ENCODE data around the gene ICA1. TPM values are rescaled to one million over a fixed set of nuclear protein-coding genes. Genes with fewer than 3 reads are reported as not detected.

The ICA1 gene
- total and polyA plus RNA-seq, 2 of the 4 experiments (the other 2 are of a cell fraction), result not detected

DNA sequence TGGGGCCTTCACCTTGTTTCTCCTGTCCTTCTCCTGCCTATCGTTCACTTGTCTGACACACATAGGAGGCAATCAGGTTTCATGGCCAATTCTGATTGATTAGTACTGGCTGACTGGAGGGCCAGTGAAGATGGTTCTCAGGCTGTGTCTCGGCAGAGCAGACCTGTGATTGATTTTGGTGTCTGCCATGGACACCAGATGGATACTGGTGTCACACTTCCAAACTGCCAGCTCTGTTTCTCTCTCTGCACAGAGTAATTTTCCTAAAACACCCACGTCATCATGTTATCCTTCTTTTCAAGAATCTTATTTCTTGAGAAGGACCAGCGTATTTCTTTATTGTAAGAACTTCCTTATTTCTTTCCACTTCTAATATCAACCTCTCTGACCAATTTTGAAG, 117.1 kb downstream of the ICA1 start:
- Histone ChIP-seq H3K4me3 (ENCODE audit: insufficient read depth, low read depth, low read length) (no peak overlapping the region), H3K9me3 (ENCODE audit: control insufficient read depth, insufficient read depth, low read length) (no peaks in the 10 kb centered on the region), H3K9ac (ENCODE audit: low read depth, low read length) (no peak overlapping the region), H3K79me1 (ENCODE audit: low read depth in 1 of 2, low read length in 2 of 2) (no peaks in the 10 kb centered on the region), H3K4me1 (ENCODE audit: control insufficient read depth, insufficient read depth, low read length) (no peaks in the 10 kb centered on the region), H4K5ac (ENCODE audit: low read depth, low read length) (no peak overlapping the region), H4K8ac (ENCODE audit: low read depth in 2 of 2, low read length in 2 of 2) (no peak overlapping the region), H2AFZ (replicated peaks; ENCODE audit: low read length, poor library complexity) (no peak overlapping the region), H3K4ac (ENCODE audit: low read depth, low read length) (no peak overlapping the region), H2AK5ac (ENCODE audit: low read depth, low read length) (no peak overlapping the region), H3K18ac (ENCODE audit: low read depth, low read length) (no peak overlapping the region), H3K27me3 (ENCODE audit: control insufficient read depth, insufficient read depth, low read length) (no peaks in the 10 kb centered on the region; the same call in 1 of the 2 replicates), H3K27ac (ENCODE audit: insufficient read depth, low read length) (no peak overlapping the region), H3K9me1 (ENCODE audit: insufficient read depth, low read length) (no peaks in the 10 kb centered on the region), H2BK20ac (ENCODE audit: low read depth, low read length) (no peak overlapping the region), H2BK15ac (ENCODE audit: low read depth, low read length) (no peak overlapping the region), H2AK9ac (replicated peaks; ENCODE audit: low read depth, low read length, poor library complexity) (no peak overlapping the region), H4K91ac (ENCODE audit: insufficient read depth, low read depth, low read length) (no peak overlapping the region), H3K4me2 (ENCODE audit: low read depth, low read length) (no peak overlapping the region), H3K36me3 (ENCODE audit: control insufficient read depth, insufficient read depth, low read length) (no peaks in the 10 kb centered on the region), H3K56ac (ENCODE audit: extremely low read depth, insufficient read depth, low read length) (no peak overlapping the region), H3K23ac (ENCODE audit: low read depth, low read length) (no peak overlapping the region), H4K20me1 (ENCODE audit: insufficient read depth, low read length) (no peaks in the 10 kb centered on the region), H3K14ac (replicated peaks; ENCODE audit: low read depth, low read length) (no peak overlapping the region), H2BK120ac (ENCODE audit: low read depth, low read length) (no peak overlapping the region), H2BK5ac (ENCODE audit: low read depth, low read length, poor library complexity, severe bottlenecking) (no peak overlapping the region)
- intact Hi-C loops (cut with micrococcal nuclease), result no loop called here
- ATAC-seq (ENCODE audit: low read depth) (no peak), DNase-seq (no peak)
- 71% methylated on average over 1 of the region's 4 CpGs; no CpG with 5 or more reads in 1 of the 2 experiments for WGBS, 2 experiments (ENCODE audit: extremely low coverage in 2 of 2, insufficient read length in 1 of 2)
- dilution Hi-C loops (cut with HindIII; ENCODE audit: low sequenced_read_pairs, unreplicated experiment), result no loop called here
- no TSS peak for BruUV-seq (replicated peaks)
- POLR2A ChIA-PET (ENCODE audit: unreplicated experiment), result no interaction called here
- TF ChIP-seq, protein P1, sequence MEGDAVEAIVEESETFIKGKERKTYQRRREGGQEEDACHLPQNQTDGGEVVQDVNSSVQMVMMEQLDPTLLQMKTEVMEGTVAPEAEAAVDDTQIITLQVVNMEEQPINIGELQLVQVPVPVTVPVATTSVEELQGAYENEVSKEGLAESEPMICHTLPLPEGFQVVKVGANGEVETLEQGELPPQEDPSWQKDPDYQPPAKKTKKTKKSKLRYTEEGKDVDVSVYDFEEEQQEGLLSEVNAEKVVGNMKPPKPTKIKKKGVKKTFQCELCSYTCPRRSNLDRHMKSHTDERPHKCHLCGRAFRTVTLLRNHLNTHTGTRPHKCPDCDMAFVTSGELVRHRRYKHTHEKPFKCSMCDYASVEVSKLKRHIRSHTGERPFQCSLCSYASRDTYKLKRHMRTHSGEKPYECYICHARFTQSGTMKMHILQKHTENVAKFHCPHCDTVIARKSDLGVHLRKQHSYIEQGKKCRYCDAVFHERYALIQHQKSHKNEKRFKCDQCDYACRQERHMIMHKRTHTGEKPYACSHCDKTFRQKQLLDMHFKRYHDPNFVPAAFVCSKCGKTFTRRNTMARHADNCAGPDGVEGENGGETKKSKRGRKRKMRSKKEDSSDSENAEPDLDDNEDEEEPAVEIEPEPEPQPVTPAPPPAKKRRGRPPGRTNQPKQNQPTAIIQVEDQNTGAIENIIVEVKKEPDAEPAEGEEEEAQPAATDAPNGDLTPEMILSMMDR (conservative IDR thresholded peaks at IDR 0.05; ENCODE audit: low read depth, low read length), result no peak
- no peak for TF ChIP-seq BHLHE40 (IDR thresholded peaks at IDR 0.05; ENCODE audit: low read depth, low read length)
- TF ChIP-seq RCOR1 (IDR thresholded peaks at IDR 0.05; ENCODE audit: insufficient replicate concordance, low read length), result no peak
- no peak for TF ChIP-seq FOS (IDR thresholded peaks at IDR 0.05; ENCODE audit: low read depth, low read length)
- TF ChIP-seq RAD21 (IDR thresholded peaks at IDR 0.05; ENCODE audit: low read length), result no peak
- no peak for TF ChIP-seq MAFK (IDR thresholded peaks at IDR 0.05; ENCODE audit: low read depth, low read length)
- no peak for TF ChIP-seq SMC3 (IDR thresholded peaks at IDR 0.05; ENCODE audit: low read depth, low read length)
- in situ Hi-C loops (cut with MboI; ENCODE audit: low sequenced_read_pairs), result no loop called here
- CTCF ChIA-PET, result no interaction called here

Data from IMR-90 (cell line).